COLO829 (cell line): ENCODE results near the gene SOCS3.
"Not testable (repeated sequence)": the region's sequence is repeated elsewhere in the genome, so short reads cannot be mapped to it uniquely, and the experiment has no call there.

Experiments used
- DNase-seq: peaks from one replicate; pipeline ENCODE4 v3.0.0; 2012; ENCODE audit warnings: low spot score

The SOCS3 gene

DNA sequence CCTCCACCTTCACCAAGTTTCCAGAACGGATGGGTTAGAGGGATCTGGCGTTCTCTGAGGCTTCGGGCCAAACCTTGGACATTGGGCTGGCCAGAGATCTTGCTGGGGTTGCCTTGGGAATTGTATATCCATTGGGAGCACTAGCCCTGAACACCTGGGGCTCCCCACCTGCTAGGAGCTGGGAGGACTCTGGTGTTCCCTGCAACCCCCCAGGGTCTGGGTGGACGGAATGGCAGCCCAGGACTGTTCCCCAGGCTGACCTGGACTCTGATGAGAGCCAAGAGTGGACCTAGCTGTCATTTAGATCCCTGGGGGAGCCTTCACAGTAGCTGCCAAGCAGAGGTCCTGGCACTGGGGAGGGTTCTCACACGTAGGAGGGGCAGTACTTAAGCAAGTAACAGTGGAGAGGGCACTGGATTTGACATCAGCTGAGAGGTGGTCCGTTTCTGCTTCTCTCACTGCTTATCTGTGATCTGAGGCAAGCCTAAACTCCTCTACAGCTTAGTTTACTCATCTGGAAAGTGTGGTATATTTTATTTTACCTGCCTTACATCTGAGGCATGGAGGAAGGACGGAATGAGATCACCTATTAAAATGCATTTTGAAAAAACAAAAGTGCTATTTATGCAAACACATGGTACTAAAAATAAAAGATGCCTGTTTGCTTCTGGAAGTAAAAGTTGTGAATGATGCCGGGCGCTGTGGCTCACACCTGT lies 11.7 kb downstream of the SOCS3 start:
- DNase-seq = no peak

DNA sequence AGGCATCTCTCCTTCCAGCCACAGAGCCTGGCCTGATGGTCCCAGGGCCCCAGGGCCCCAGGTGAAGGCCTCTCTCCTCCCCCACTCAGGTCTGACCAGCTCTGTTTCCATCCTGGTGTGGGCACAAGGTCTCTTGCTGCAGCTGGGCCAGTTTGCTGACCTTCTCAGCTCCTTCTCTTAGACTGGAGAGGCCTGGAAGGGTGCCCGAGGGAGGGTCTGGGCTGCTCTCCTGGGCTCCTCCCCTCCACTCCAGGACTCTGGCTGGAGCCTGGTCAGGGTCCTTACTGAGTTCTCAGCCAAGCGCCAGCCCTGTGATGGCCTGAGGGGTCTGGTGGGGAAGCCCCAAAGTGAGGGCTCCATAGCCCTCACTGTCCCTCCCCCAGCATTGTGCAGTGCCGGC lies 12.4 kb downstream of the SOCS3 start:
- DNase-seq = no peak

DNA sequence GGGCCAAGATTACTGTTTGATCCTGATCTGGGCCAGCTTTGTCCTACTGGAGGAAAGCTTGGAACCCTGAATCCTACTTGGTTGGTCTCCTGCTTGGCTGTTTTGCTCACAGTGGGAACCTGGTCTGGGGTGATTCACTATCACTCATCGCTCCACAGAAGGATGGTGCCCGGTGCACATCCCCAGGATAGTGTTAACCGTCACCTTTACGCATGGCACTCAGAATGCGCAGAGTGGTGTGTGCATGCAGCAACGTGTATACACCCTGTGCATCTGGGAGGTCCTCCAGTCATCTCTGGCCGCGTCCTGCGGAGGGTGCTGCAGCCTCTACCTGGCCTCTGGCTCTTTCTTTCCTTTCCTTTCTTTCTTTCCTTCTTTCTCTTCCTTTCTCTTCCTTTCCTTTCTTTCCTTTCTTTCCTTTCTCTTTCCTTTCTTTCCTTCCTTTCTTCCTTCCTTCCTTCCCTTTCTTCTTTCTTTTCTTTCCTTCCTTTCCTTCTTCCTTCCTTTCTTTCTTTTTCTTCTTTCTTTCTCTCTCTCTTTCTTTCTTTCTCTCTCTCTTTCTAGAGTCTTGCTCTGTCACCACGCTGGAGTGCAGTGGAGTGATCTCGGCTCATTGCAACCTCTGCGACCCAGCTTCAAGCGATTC lies 13.1 kb downstream of the SOCS3 start:
- no peak for DNase-seq

DNA sequence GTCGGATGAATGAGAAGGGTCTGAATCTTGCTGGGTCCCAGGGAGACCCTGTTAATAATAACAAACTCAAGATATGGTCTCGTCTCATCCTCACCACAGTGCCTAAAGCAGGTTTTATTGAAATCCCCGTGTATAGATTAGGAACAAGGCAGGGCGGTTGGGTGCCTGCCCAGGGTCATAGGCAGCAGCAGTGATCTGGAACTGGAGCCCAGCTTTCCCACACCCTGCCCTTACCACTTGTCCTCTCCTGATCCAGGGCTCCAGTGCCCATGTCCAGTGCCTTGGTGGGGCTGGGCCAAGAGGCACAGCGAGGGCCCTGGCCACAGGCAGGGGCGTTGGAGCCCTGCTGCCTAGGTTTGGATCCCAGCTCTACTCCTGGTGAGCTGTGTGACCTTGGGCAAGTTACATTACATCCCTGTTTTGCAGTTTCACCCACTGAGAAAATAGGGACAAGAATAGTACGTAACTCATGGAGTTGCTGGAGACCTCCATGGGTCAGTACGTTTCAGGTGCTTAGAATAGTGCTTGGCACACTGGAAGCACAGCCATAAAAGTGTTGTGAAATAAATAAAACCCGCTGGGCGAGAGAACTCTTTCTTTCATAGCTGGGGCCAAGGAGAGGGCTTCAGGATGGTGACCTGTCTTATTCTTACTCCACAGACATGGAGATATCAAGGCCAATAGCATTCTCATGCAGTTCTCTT lies 13.9 kb downstream of the SOCS3 start:
- no peak for DNase-seq

DNA sequence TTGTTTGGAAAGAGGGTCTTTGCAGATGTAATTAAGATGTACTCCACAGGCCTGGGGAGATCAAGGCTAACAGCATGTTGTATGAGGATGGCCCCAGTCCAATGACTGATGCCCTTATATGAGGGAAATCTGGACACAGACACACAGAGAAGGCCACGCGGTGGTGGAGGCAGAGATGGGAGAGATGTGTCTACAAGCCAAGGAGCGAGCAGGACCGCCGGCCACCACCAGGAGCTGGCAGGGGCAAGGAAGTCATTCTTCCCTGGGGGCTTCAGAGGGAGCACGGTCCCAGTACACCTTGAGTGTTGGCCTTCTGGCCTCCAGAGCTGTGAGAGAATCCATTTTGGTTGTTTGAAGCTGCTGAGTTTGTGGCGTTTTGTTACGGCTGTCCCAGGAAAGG lies 14.7 kb downstream of the SOCS3 start:
- no peak for DNase-seq

DNA sequence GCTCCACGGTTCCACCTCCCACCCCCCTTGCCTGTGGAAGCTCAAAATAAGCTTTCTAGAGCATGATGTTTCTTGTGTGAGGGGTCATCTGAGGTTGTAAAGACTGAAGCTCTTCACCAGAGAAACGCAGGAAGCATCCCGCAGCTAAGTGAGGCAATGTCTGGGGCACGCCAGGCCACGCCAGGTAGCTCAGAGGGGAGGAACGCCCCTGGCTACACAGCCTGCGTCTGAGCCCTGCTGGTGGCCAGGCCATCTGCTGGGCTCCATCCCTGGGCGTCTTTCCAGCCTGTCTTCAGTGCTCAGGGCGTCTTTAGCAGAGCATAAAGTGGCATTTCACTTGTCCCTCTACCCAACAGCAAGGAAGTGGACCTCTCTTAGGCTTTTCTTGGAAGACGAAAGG lies 15.2 kb downstream of the SOCS3 start:
- DNase-seq = no peak

DNA sequence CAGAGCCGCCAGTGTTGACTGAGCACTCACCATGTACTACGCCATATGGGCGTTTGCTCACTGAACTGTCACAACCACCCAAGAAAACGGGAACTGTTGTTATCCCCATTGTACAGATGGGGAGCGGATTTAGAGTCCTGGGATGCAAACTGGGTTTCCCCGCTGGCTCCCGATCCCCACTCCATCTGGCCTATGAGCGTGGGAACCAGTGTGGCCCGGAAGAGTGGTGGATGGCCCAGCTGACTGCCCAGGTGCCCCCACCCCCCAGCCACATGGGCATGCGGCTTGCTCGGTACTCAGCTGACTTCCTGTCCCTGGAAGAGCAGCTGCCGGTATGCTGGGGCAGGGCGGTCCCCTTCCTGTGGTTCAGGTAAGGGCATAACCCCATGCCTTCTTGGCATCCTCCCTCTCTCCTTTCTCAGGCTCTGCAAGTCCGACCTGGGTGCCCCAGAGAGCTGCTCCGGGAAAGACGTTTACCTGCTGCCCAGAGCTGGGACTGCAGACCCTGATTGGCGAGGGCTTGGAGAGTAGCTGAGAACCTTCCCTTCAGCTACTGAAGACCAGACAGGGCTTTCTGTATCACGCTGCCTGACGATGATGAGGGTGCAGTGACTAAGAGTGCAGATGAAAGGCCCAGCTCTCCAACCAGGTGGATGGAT lies 16.2 kb downstream of the SOCS3 start:
- DNase-seq = no peak

DNA sequence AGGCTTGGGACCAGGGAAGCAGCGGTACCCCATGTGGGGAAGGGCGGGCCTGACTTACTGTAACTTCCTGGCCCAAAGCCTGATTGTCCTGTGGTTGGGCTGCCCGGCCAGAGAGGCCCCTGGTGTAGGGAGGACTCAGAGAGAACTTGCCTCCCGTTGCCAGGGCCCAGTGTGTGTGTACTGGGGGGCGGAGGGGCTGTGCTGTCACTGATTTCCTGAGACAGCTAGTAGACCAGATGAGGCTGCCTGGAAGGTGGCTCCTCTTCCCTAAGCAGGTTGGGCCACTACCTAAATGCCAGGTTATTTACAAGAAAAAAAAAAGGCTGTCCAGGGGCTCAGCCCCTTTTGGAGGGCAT lies 16.7 kb downstream of the SOCS3 start:
- no peak for DNase-seq

DNA sequence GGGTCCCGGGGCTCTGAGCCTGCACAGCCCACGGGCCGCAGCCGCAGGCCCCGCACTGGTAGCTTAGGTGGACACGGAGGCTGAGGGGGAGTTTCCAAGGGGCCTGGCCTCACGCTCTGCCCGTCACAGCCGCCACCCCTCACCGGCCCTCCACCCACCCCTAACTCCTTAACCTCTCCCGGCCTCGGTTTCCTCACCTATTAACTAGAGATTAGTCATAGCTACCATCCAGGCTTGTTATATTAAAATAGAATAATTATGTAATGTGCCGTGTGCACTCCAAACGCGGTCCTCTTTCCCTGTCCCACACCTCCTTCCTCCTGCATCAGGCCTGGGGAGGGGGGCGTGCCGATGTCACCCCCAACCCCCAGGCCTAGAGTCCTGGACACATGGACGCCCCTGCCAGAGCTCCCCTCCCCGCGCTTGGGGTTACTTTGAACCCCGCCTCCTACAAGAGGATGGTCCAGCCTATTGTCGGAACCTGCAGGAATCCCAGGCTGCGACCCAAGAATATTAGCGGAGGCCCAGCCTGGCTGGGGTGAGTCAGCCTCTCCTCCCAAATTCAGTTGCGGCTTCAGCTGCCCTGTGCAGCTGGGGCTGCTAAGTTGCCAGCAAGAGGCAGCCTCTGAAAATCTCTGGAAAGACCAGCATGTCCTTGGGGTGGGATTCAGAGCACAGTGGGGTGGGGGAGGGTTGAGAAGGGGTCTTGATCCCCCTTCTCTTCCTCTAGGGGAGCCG lies 17.3 kb downstream of the SOCS3 start:
- DNase-seq = no peak

DNA sequence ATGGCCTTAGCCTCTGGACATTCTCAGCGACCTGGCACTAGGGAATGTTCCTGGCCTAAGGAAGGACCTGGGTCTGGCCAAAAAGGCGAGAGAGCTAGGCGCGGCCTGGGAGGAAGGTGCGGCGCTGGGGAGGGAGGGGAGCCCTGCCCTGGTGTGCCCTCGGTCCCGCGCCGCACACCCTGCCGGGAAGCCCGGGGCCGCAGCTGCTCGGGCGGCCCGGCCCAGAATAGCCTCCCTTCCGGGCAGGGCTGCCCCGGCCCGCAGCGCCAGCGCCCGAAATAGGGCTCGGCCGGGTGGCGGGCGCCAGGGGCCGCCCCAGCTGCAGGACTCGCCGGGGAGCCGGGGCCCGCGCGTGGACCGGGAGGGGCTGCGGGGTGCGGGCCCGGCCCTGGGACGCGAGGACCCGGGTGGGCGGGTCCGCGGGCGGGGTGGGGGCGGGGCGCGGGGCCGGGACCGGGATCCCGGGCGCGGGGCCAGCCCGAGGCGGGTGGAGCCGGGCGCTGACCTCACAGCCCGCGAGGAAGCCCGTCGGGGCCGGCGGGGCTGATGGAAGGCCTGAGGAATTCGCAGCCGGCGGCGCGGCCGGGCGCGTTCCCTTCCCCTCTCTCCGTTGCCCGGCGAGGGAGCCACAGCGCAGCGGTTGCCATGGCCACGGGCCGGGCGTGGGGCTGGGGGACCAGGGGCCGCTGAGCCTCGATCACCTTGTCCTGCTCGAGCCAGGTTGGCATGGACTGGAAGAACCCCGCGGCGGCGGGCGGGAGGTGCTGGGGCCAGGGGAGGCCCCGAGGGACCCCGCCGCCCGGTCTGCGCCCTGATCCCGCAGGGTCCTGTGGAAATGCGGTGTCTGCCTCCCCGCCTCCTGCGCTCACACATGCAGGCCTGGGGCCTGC lies 18.1 kb downstream of the SOCS3 start:
- no peak for DNase-seq

DNA sequence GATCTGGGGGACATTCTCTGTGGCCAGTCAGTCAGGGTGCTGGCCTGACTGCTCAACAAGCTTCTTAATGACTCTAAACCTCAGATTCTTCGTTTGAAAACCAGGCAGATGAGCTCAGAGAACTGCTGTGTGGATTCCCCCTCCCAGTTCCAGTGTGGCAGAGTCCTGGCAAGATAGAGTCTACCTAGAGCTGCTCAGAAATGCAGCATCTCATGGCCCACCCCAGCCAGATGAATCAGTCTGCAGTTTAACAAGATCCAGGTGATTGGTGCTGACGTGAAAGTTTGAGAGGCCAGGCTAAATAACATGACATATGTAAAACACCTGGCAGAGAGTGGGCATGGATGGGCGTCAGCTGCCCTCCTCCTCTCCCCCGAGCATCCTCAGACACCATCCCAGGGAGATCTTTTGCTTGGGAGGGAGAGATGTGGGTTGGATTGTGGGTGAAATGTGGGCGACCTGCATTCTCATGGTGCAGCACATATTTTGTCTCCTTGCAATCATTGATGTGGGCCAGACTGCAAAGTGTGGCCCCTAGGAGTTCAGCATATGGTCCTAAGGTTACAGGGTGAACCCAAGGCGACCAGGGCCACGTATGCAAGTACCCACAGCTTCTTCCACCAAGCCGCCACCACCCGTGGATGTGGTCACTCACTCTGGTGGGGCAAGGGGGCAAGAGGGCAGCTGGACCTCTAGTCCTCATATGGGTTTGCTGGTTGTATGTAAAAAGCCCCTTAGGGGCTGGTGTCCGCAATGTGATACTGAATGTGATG lies 19.5 kb downstream of the SOCS3 start:
- no peak for DNase-seq

DNA sequence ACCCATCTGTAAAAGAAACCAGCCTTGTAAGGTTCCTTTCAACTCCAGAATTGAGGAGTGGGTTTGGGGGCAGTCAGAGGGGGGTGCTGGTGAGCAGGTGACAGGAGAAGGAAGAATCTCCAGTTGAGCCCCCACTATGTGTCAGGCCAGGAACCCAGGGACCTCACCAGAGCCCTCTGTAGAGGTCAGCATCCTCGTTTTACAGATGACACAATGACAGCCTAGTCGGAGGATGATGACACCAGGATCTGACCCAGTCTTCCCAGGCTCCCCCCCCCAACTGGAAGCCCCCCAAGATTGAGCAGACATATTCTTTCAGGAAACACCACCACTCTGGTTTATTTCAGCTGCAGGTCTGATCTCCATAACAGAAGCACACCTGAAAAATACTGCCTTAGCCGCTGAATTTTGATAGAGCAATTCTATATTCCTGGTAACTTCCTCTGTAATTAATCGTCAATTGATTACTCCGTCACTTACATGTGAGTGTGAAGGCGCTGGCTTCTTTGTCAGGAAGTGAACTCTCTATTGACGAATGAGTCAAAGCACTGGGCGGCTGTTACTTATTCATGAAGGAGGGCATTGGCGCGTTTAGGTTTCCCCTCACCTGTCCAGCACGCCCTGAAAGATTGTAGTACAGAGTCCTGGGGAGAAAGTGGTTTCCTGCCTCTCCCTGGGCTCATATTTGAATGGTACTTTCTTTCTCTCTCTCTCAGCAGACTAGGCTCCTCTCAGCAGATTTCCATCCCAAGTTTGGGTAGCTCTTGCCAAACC lies 21.2 kb downstream of the SOCS3 start:
- DNase-seq = no peak

DNA sequence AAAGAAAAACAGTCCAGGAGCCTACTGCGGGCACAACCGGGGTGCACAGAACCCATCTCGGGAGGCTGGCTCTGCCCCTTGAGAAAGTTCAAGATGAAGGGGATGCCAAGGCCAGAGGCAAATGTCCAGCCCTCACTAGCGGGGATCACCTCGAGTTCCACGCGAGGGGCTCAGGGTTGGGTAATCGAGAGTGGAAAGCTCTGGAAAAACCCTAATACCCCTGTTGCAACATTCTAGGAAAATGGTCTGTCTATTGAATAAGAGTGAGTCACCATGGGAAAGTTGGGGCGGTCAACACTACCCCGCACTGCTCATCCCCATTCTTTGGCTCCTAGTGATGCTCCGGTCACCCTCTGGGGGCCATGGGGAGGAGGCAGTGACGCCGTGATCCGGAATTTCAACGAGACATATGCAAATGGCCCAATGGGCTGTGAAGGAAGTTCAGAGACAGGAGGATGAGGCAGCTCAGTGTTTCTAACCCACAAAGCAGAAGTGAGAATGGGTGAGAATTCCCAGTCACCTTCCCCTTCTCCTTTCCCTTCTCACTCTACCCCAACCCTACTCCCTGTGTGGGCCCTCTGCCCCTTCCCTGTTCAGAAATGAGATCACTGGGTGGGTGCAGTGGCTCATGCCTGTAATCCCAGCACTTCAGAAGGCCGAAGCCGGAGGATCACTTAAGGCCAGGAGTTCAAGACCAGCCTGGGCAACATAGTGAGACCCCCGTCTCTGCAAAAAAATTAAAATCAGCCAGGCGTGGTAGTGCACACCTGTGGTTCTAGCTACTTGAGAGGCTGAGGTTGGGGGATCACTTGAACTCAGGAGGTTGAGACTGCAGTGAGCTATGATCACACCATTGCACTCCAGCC lies 22.4 kb downstream of the SOCS3 start:
- DNase-seq = no peak

DNA sequence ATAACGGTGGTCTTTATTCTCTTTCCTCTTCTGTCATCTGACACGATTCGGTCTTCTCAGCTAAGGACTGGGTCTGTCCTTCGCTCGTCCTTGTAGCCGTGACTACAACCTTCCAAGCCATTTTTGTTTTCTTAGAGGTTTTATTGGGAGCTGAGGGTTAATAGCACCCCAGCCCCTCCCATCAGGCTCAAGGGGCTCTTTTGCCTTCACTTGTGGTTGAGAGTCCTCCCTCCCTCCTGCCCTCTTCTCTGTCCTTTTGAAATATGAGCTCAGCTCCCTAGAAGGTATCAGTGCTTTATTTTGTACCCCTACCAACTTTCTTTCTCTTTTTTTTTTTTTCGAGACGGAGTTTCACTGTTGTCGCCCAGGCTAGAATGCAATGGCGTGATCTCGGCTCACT lies 24.7 kb downstream of the SOCS3 start:
- DNase-seq = no peak

DNA sequence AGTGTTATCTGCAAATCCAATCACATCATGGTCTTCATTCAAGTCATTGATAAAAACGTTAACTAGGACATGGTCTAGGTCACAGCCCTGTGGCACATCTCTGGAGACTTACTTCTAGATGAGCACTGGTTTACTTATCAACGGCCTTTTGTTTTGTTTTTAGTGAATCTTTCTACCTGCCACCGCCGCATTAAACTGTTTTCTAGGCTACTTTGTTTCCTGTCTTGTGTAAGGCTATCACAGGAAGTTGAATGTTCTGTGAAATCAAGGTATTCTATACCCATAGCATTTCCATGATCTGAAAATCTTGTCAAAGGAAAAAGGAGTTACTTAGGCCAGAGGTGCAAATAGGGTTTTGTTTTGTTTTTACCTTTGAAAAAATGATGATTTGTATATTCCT lies 26.9 kb downstream of the SOCS3 start:
- DNase-seq = no peak

DNA sequence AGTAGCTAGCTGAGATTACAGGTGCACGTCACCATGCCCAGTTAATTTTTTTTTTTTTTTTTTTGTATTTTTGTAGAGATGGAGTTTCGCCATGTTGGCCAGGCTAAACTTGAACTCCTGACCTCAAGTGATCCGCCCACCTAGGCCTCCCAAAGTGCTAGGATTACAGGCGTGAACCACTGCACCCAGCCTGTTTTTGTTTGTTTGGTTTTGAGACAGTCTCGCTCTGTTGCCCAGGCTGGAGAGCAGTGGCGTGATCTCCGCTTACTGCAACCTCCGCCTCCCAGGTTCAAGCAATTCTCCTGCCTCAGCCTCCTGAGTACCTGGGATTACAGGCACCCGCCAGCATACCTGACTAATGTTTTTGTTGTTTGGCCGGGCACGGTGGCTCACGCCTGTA lies 28.5 kb downstream of the SOCS3 start:
- not testable (repeated sequence) for DNase-seq

DNA sequence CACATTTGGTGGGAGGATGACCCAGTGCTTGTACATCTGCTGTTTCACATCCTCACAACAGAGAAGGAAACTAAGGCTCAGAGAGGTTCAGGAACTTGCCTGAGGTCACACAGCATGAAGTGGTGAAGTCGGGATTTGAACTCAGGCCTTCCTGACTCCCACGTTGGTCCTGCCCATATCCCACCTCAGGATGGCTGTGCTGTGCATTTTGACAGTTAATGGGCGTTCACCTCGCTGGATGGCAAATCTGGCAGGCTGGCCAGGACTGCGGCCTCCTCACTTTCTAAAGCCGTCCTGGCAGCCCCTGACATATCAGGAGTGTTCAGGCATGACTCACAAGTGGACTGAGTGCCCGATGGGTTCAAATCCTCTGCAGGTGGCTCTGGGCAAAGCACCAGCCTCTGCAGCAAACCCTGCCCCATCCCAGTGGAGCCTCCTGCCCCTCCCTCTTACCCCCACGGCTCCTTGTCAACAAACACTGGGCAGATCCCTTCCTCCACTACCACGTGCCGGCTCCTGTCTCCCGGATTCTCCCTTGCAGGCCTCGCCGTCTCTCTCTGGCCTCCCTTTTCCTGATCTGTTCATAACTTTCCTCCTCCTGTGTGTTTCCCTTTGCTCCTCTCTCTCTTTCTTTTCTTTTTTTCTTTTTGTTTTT lies 29.2 kb downstream of the SOCS3 start:
- DNase-seq = no peak
